Loucy (cell line): ENCODE measurements around the gene QPCT.

Experiments
- CTCF ChIP-seq: fragments of 200-600 bp; sonication (generic); conservative IDR thresholded peaks from 2 replicates; pipeline ENCODE4 v1.5.1; 2014; ENCODE audit warnings: mild to moderate bottlenecking, antibody characterized with exemption, low read length
- EZH2phosphoT487 ChIP-seq: fragments of 200-600 bp; IDR thresholded peaks from 2 replicates; pipeline ENCODE4 v1.6.1; 2018; ENCODE audit warnings: antibody characterized with exemption, mild to moderate bottlenecking, moderate library complexity, borderline replicate concordance

GRCh38 chr2:37338933-37339332 lies 5.5 kb upstream of the QPCT start:
- TF ChIP-seq CTCF (no peak), EZH2phosphoT487 (no peak)
